ENCODE measurements around the gene RESF1. TPM values are rescaled to one million over a fixed set of nuclear protein-coding genes. Genes with fewer than 3 reads are reported as not detected.

The RESF1 gene
- total RNA-seq, 1 experiment from 2014 or later = 64.7 TPM

- no peaks in the 10 kb centered on the region for H3K4me1 ChIP-seq (ENCODE audit: control insufficient read depth in 1 of 2, insufficient read depth in 2 of 2, low read length in 2 of 2)
- no peak overlapping the region for H3K4me3 ChIP-seq (replicated peaks in 1 of 2; ENCODE audit: low read depth in 1 of 2, low read length in 2 of 2)
- DNase-seq (ENCODE audit: low read depth, low spot score) (no peak), ATAC-seq (no peak)
- H3K4me2 ChIP-seq (ENCODE audit: low read length) = no peak overlapping the region
- no peak overlapping the region for H3K27ac ChIP-seq (ENCODE audit: low read depth, low read length)
- no peak overlapping the region for H3K9ac ChIP-seq (ENCODE audit: low read length)
- H3K9me2 ChIP-seq (ENCODE audit: insufficient read depth) = no peaks in the 10 kb centered on the region
- H3K36me3 ChIP-seq (ENCODE audit: control insufficient read depth in 1 of 2, insufficient read depth in 2 of 2, low read length in 2 of 2) = no peaks in the 10 kb centered on the region
- H4K20me1 ChIP-seq (ENCODE audit: insufficient read depth) = no peaks in the 10 kb centered on the region
- ChIA-PET RAD21 (ENCODE audit: low non-redundant PET in 1 of 2, low total read pairs in 2 of 2, uncharacterized antibody in 2 of 2, unreplicated experiment in 2 of 2) (no interaction called here), CTCF (no interaction called here), POLR2A (no interaction called here)
- no peak for TF ChIP-seq MAX (IDR thresholded peaks at IDR 0.05)
- no peak for TF ChIP-seq POLR2AphosphoS5 (IDR thresholded peaks at IDR 0.05; ENCODE audit: low read depth, low read length)
- no peak for TF ChIP-seq EGR1 (IDR thresholded peaks at IDR 0.05; ENCODE audit: low read depth)
- TF ChIP-seq REST (IDR thresholded peaks at IDR 0.05; ENCODE audit: low read depth) = no peak
- no peak for TF ChIP-seq SIN3A (IDR thresholded peaks at IDR 0.05; ENCODE audit: low read depth)
- TF ChIP-seq SRF (IDR thresholded peaks at IDR 0.05; ENCODE audit: low read depth) = no peak
- TF ChIP-seq EZH2phosphoT487 (IDR thresholded peaks at IDR 0.05; ENCODE audit: borderline replicate concordance) = no peak
- TF ChIP-seq ATF3 (IDR thresholded peaks at IDR 0.05) = no peak
- no peak for TF ChIP-seq ZBTB33 (IDR thresholded peaks at IDR 0.05; ENCODE audit: extremely low read depth, insufficient replicate concordance, low read length)
- no peak for TF ChIP-seq CTCF (IDR thresholded peaks at IDR 0.05 in 2 of 3, conservative IDR thresholded peaks at IDR 0.05 in 1 of 3; ENCODE audit: borderline replicate concordance in 1 of 3, insufficient read depth in 1 of 3, low read depth in 2 of 3, low read length in 2 of 3)
- no peak for TF ChIP-seq RAD21 (IDR thresholded peaks at IDR 0.05; ENCODE audit: low read depth)
- no peak for TF ChIP-seq ZNF274 (IDR thresholded peaks at IDR 0.05; ENCODE audit: low read depth, low read length)
- TF ChIP-seq ELF1 (IDR thresholded peaks at IDR 0.05; ENCODE audit: borderline replicate concordance, low read depth) = no peak
- TF ChIP-seq SP1 (IDR thresholded peaks at IDR 0.05; ENCODE audit: low read depth) = no peak
- no peak for TF ChIP-seq ZFX (IDR thresholded peaks at IDR 0.05)
- TF ChIP-seq YY1 (IDR thresholded peaks at IDR 0.05; ENCODE audit: extremely low read depth, insufficient replicate concordance, low read depth, low read length) = no peak
- TF ChIP-seq FOSL1 (IDR thresholded peaks at IDR 0.05; ENCODE audit: low read depth) = no peak
- TF ChIP-seq CEBPB (IDR thresholded peaks at IDR 0.05; ENCODE audit: low read depth) = no peak
- no peaks in the 10 kb centered on the region; a peak in 1 of 4 replicates for H3K9me3 ChIP-seq (ENCODE audit: control insufficient read depth in 1 of 2, insufficient read depth in 1 of 2, low read depth in 1 of 2, low read length in 2 of 2)
- no peaks in the 10 kb centered on the region for H3K79me2 ChIP-seq (ENCODE audit: insufficient read depth, low read length)
- intact Hi-C loops (cut with micrococcal nuclease) = no loop called here
- no peak overlapping the region for H2AFZ ChIP-seq (ENCODE audit: low read depth, low read length, poor library complexity, severe bottlenecking)
- BruUV-seq (replicated peaks) = no TSS peak
- H3K27me3 ChIP-seq (ENCODE audit: insufficient read depth, low read length) = no peaks in the 10 kb centered on the region
Measured at GRCh38 chr12:31915446-31915845, 43.8 kb upstream of the RESF1 start.

Measured in HCT116 (cell line).